ENCODE measurements around the gene GAB3.

Gene GAB3

DNA sequence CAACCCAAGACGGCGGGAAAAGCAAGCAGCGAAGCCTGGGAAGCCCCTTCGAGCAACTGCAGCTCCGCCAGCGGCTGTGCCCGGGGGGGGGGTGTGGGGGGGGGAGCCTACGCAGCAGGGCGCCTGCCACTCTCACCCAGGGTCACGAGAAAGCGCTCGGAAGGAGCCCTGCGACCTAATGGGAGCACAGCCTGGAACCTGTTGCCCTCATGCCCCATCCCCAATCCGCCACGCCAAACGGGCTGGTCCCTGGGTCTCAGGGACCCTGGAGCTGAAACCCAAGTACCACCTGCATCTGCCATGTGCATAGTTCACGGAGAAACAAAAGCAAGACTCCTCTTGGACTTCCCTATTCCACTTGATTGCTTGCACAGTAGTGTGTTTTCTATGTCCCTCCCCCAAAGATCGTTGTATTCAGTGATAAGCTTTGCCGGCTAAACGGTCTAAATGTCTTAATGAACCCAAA, 359 bp upstream of the GAB3 start:
- H3K4me3 ChIP-seq (ENCODE audit: low read length): no peak overlapping the region
- TF ChIP-seq, protein P1, sequence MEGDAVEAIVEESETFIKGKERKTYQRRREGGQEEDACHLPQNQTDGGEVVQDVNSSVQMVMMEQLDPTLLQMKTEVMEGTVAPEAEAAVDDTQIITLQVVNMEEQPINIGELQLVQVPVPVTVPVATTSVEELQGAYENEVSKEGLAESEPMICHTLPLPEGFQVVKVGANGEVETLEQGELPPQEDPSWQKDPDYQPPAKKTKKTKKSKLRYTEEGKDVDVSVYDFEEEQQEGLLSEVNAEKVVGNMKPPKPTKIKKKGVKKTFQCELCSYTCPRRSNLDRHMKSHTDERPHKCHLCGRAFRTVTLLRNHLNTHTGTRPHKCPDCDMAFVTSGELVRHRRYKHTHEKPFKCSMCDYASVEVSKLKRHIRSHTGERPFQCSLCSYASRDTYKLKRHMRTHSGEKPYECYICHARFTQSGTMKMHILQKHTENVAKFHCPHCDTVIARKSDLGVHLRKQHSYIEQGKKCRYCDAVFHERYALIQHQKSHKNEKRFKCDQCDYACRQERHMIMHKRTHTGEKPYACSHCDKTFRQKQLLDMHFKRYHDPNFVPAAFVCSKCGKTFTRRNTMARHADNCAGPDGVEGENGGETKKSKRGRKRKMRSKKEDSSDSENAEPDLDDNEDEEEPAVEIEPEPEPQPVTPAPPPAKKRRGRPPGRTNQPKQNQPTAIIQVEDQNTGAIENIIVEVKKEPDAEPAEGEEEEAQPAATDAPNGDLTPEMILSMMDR (IDR thresholded peaks at IDR 0.05; ENCODE audit: insufficient read depth, low read depth, low read length, missing control alignments): no peak
- DNase-seq (ENCODE audit: low read depth): no peak

DNA sequence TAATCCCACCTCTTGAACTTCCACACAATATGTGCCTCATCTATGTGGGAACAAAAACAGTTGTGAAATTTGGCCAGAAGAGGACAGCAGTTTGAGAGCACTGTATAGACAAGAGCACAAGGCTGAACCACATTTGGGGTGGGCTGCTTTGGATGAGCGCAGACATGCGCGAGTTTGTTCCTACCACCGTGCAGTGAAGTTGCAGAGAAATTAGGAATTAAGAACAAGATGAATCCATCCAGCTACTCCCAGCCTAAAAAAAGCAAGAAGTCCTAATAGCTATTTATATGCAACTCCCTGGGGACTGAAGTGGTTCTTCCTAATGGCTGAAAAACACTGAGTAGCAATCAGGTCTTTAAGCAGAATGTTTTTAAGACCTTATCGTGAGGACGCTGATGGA, 1.0 kb downstream of the GAB3 start:
- TF ChIP-seq, protein P1 (IDR thresholded peaks at IDR 0.05; ENCODE audit: insufficient read depth, low read depth, low read length, missing control alignments): no peak
- no peak overlapping the region for H3K4me3 ChIP-seq (ENCODE audit: low read length)
- no peak for DNase-seq (ENCODE audit: low read depth)

DNA sequence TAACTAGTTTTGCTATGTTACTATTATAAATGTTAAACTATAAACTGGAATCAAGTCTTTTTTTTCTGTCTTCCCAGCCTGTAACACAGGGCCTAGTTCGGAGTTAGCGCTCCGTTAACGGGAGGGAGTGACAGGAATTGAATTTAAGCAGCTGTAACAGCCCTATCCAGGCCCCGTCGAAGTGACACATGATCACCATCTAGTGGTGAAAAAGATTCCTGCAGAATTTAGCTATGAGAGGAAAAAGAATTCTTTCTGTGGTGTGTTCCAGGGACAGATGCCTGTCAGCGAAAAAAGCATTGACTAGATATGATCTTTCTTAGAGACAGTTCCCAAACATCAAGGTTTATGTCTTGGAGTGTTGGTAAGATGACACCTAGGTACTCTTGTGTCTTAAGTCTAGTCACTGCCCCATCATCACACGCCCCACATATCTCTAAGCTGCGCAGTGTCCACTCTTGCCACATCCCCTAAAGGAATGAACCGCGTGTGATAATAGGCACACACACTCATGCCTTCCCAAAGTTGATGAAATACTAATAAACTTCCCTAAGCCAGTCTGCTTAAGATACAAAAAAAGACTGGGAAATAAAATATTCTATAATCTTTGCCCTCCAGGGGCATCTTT, 2.1 kb downstream of the GAB3 start:
- H3K4me3 ChIP-seq (ENCODE audit: low read length): no peak overlapping the region
- TF ChIP-seq, protein P1 (IDR thresholded peaks at IDR 0.05; ENCODE audit: insufficient read depth, low read depth, low read length, missing control alignments): peak; percentile 71

DNA sequence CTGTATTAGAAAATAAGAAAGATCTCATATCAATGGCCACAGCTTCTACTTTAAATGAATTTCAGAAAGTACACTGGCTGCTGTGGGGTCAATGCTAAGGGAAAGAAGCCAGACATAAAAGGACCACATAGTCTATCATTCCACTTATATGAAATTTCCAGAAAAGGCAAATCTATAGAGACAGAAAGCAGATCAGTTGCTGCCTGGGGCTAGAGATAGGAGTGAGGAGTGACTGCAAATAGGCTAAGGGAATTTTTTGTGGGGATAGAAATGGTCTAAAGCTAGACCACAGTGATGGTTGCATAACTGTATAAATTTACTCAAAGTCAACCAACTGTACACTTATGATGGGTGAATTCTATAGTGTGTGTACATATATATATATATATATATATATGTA, 8.3 kb downstream of the GAB3 start:
- TF ChIP-seq, protein P1 (IDR thresholded peaks at IDR 0.05; ENCODE audit: insufficient read depth, low read depth, low read length, missing control alignments): no peak
- no peak overlapping the region for H3K4me3 ChIP-seq (ENCODE audit: low read length)
- no peak for DNase-seq (ENCODE audit: low read depth)

More for the DNA sequence above, 2.1 kb downstream of the GAB3 start:
- DNase-seq (ENCODE audit: low read depth): peak; percentile 50

DNA sequence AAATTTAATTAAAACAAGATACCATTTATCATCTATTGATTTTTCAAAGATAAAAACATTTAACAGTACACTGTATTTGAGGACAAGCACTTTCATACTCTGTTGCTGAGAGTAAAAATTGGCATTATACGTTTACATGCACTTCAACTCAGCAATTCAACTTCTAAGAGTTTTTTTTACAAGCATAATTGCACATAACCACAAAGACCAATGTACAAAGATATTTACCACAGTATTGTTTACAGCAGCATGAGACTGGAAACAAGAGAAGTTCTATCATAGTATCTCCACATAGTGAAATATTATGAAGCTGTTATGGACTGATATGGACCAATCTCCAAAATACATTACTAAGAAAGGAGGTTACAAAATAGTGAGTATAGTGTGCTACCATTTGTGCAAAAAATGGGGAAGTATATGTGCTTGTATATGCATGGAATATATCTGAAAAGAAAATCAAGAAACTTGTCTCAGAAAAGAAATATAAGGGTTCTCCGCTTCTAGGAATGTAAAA, 10.9 kb downstream of the GAB3 start:
- TF ChIP-seq, protein P1 (IDR thresholded peaks at IDR 0.05; ENCODE audit: insufficient read depth, low read depth, low read length, missing control alignments): no peak
- no peak overlapping the region for H3K4me3 ChIP-seq (ENCODE audit: low read length)
- DNase-seq (ENCODE audit: low read depth): no peak

DNA sequence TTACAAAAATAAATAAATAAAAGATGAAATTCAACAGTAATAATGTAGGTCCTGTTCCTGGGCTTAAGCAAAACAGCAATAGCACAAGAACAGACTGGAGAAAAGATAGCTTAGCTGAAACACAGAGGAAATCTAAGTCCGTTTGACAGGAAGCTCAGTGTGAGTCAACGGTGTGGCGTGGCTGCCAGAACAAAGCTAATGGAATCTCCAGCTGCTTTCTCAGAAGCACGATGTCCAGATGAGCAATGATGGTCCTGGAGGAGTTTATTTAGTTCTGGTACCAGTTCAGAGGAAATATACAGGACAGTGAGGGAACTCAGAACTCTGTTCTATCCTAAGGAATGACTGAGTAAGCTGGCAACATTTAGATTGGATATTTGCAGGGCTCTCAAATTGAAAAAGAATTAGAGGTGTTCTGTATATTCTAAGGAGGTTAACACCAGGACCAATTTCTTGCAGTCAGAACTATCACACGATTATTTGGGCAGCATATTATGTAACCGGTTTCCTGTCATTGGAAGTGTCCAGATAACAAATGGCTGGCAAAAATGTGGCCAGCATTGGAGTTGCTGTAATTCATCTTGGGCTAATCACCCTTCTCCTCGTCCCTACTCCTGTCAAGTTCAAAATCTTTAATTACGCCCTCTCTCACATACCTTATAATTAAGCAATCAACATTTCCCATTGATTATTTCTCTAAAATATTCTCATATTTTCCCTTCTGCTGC, 12.7 kb downstream of the GAB3 start:
- TF ChIP-seq, protein P1 (IDR thresholded peaks at IDR 0.05; ENCODE audit: insufficient read depth, low read depth, low read length, missing control alignments): no peak

More for the DNA sequence above, 12.7 kb downstream of the GAB3 start:
- peak; percentile 65 for DNase-seq (ENCODE audit: low read depth)
- H3K4me3 ChIP-seq (ENCODE audit: low read length): no peak overlapping the region

Measured in epithelial cell of esophagus (primary cell).